Sciatic nerve (tissue), 2 donors: ENCODE results near the gene C20orf141. TPM values are rescaled to one million over a fixed set of nuclear protein-coding genes. Genes with fewer than 3 reads are reported as not detected.
"Not testable (repeated sequence)": the region's sequence is repeated elsewhere in the genome, so short reads cannot be mapped to it uniquely, and the experiment has no call there.

Experiments
- ATAC-seq: fragments of 200-7000 bp; cut with Tn5 transposase; one replicate; pipeline ENCODE4 v1.9.1; 2020; ENCODE audit warnings: mild to moderate bottlenecking, moderate library complexity
- DNase-seq: peaks from one replicate; pipeline ENCODE4 v3.0.0-alpha.2; 2020; ENCODE audit warnings: low spot score
- intact Hi-C: fragments of 100-400 bp; cut with DNase I; formaldehyde crosslinking; loops from one replicate; pipeline ENCODE4 v1.14.2; 2022
- total RNA-seq: library from RNA; stranded (reverse); fragmentation: NEBNext Ultra II Directional; extraction: Animal tissue kit (Norgen Biotek cat#: 25700); gene quantifications from one replicate; pipeline ENCODE4 v1.2.1, GENCODE V29; 2021
- donor health status: DM: no; HTN: no; CAD: no.
- donor health status: DM: no; HTN: no; CAD: no.

The C20orf141 gene
- total RNA-seq, 1 donor from 2014 or later, result not detected

DNA sequence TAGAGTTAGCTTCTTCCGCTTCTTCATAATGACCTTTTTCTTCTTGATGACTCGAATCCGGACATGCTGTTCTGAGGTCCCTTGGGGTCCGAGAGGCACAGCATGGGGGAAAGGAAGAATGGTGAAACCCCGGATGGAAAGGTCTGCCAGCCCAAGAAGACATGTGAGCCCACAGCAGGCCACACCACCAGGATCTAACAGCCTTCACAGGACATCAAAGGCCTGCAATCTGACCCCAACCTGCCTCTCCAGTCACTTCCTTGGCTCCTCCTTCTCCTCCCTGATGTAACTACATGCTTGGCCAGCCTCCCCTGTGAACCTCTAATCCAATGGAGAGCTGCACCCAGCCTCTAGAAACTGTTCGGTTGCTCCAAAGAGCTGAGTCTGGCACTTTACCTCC, 16.0 kb upstream of the C20orf141 start:
- ATAC-seq (peak; percentile 33), DNase-seq (no peak)
- intact Hi-C loops, result no loop called here

DNA sequence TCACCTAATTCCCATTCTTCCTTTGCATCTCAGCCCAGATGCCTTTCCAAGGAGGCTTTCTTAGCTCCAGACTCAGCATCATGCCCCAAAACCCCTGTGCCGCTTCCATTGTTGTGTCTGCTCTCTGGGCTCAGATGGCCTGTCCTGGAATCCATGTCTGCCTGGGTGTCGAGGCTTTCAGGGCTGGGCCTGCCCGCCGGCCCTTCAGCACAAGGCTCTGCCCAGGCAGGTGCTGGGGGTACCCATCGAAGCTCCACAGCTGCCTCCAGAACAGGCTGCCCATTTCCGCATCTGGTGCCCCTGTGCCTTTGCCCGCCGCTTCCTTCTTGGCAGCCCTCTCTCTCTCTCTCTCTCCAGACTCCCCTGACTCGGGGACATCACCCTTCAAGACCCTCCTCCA, 15.5 kb upstream of the C20orf141 start:
- DNase-seq (no peak), ATAC-seq (peak; percentile 13)
- intact Hi-C loops, result no loop called here

DNA sequence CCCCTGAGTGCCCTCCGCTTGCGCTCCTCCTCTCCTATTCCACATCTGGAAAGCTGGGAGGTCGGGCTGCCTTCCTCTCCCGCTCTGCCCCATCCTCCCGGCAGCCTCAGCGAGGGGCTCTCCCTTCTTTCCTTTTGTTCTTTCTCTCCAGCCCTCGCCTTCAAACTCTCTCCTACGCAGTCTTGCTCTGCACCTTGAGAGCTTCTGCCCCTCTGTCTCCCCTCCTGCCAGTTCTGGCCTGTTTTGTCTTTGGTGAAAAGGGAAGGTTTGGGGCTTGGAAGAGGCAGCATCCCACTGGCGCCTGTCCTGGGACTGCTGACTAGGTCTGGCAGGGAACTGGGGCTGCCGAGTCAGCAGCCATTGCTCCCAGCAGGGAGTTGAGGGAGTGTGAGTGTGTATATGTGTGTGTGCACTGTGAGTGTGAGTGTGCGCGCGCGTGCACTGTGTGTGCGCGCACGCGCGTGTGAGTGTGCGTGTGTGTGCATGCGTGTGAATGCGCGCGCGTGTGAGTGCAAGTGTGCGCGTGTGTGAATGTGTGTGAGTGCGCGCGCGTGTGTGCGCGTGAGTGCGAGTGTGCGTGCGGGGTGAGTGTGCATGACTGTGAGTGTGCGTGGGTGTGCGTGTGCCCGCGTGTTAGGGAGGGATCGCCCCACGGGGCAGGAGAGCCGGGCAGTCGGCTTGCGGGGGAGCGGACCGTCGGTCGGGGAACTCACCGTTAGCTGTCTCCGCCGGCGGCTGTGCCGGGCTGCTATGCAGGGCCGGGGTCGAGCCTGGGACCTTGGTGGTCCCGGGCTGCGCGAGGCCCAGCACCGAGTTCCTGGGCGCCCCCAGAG, 14.9 kb upstream of the C20orf141 start:
- no peak for DNase-seq
- peak; percentile 64 for ATAC-seq
- intact Hi-C loops, result no loop called here

DNA sequence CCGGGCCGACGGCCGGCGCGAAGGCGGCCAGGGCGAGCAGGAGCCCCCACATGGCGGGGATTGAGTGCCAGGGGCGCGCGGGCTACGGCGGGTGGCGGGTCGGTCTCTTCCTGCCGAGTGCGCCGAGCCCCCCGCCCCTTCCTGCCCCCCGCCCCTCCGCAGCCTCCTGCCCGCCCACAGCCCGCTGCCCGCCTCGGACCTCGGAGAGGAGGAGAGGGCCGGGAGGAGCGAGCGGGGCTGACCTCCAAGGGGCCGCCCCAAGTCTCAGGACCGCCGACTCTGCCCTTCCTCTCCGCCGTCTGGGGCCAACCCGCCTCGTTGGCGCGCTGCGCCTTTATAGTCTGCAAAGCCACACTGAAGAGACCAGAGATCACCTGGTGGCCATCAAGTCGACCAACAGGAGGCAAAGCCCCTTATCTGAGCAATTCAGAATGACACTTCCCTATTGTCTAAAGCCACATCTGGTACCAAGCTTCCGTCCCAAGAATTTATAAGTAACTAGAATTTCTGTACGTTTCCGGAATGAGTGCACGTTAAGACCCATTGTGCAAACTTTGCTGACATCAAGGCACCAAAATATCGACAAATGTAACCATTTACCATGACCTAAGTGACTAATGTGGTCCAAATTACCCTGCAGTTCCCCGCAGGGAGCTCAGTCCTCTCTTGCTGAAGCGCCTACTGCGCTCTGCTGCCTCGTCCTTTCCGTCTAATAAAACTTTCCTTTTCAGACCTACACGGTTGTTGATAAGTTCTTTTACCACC, 14.1 kb upstream of the C20orf141 start, which contains the start of gene CPXM1:
Gene CPXM1 (minus strand): TSS at position 107 of the 765 bp plus-strand sequence. CDS start 55 bp downstream, at position 52.
- no peak for ATAC-seq
- intact Hi-C loops, result no loop called here

DNA sequence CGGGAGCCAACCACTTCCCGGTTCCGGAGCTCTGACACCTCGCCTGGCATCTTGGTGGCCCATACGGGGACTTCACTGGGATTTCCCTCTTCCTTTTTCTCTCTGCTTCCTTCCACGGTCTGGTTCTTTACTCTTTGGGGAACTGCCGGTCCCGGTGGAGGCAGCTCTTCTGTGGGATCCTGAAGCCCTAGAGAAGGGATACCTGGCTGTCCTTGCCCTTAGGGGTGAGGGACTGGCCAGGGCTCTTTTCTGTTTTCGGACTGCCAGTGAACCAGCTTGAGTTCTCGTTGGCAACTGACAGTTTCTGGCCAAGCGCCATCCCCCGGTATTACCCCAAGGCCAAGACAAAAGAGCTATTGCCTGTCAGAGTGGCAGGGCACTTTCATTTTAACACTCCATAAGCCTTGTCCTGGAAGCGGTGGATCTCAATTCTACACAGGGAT, 13.5 kb upstream of the C20orf141 start:
- ATAC-seq (no peak), DNase-seq (no peak)
- intact Hi-C loops, result no loop called here

More for the DNA sequence above, 14.1 kb upstream of the C20orf141 start, which contains the start of gene CPXM1:
- no peak for DNase-seq

DNA sequence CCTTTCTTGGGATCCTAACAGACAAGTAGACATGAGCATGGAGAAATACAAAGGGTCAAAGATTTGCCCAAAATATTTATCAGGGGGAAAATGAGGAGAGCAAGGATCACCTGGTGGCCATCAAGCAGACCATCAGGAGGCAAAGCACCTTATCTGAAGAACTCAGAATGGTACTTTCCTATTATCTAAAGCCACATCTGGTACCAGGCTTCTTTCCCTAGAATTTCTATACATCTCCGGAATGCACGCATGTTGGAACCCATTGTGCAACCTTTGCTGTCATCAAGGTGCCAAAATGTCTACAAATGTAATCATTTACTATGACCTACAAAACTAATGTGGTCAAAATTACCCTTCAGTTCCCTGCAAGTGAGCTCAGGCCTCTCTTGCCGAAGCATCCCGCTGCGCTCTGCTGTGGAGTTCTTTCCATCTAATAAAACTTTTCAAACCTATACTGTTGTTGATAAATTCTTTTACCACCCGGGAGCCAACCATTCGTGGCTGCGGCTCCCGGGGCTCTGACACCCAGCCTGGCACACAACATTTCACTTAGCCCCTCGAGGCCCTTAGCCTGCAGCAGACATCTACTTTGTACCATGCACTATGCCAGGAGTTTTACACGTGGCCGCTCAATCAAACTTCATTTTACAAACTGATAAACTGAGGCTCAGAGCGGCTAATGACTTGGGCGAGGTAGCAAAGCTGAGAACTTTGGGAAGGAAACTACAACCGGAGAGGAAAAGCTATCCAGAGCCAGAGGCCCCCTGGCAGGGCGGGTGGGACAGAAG, 10.6 kb upstream of the C20orf141 start:
- no peak for ATAC-seq
- DNase-seq, result no peak
- intact Hi-C loops, result no loop called here

DNA sequence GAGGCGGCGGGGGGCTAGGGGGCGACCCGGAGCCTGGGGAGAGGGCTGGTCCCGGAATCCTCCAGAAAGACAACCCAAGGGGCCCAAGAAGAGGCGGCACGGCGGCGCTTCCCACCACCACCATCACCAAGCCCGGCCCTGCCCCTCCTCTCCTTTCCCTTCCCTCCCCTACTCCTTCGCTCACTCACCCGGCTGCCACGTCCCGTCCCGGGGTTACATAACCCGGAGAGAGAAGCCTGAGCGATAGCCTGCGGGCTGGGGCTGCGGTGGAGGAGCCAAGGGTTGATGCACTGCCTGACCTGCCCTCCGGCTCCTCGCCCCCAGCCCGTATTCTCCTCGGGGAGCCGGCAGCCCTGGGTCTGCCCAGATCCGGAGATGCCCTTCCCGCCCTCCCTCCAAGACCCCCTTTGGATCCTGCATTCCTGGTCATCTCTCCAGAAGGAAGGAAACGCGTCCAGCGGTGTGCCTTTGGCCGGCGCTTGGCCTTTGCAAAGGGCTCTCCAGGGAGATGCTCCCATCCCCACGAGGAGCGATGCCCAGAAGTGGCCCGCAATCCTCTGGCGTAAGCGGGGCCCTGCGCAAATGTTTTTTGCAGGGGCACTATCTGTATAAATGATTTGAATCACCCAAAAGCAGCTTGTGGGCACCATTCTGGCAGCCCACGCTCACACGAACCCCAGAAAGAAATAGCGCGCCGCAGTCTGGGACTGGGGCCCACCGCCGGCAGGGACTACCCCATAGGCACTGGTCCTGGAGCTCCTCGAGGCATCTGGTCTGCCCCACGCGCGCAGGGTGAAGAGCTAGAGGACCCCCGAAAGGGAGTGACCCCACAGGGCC, 9.7 kb upstream of the C20orf141 start:
- no peak for DNase-seq
- ATAC-seq, result peak; percentile 71
- intact Hi-C loops, result no loop called here

DNA sequence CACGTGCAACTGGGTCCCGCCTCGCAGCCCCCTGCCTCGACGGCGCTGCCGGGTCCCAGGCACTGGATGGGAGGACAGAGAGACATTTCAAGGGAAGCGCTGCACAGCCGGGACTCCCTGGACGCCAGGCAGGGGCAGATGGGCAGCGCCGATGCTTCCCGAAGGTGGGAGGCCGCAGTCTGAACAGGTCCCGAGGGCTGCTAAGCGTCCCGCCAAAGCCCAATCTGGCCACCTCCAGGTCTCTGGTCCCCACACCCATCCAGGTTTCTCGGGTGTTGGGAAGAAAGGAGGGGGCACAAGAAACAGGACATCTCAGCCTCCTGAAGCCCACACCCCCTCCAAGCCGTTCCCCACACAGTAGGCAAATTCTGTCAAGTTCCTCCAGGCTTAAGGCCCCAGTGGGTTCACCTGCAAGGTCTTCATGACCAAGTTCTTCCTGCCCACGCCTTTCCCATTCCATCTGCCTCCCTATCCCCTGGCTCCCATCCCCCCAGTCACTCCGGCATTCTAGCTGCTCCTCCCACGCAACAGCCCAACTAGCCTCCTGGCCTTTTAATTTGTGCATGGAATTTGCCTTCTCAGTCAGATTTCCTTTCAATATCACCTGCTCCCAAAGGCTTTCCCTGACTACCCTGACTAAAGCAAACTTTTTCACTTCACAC, 9.0 kb upstream of the C20orf141 start:
- DNase-seq, result no peak
- ATAC-seq, result peak; percentile 23
- intact Hi-C loops, result no loop called here

DNA sequence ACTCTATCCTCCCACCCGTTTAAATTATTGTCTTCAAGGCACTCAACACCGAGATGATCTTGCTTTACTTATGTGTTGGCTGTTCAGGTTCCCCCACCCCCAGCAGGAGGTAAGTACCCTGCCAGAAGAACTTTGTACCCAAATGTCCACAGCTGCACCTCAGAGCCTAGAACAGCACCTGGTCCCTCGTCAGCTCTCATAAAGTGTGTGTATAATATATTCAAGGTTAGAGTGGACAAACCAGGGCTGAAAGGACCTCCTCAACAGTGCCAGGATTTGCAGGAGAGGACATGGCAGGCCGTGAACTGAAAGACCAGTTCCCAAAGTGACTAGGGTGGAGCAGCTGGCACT, 8.5 kb upstream of the C20orf141 start:
- DNase-seq, result no peak
- intact Hi-C loops, result no loop called here
- no peak for ATAC-seq

DNA sequence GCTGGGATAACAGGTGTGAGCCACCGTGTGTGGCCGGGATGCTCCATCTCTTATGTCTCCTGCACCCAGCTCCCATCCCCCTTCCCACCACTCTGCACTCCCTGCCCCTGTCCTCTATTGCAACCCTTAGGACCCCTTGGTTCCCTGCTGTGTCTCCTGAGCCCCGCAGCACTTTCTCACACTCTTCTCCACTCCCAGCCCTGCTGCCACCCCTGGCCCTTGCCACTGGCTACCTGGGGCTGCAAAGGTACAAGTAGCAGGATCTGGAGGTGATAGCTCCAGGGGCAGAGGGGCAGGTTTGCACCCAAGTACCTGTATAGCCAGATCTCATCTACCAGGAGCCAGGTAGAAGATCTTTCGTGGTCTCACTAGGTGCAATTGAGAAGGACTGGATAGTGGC, 7.8 kb upstream of the C20orf141 start:
- DNase-seq (no peak), ATAC-seq (no peak)
- intact Hi-C loops, result no loop called here

DNA sequence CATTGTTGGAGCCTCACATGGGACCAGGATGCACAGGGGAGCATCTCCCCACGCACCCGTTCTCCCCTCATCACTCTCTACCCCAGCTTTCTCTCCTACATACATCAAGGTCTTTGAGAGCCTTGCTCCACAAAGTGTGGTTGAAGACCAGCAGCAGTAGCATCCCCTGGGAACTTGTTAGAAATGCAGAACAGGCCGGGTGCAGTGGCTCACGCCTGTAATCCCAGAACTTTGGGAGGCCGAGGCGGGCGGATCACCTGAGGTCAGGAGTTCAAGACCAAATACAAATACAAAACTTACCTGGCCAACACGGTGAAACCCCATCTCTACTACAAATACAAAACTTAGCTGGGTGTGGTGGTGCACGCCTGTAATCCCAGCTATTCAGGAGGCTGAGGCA, 6.9 kb upstream of the C20orf141 start:
- ATAC-seq, intact Hi-C loops, DNase-seq: not testable (repeated sequence)

DNA sequence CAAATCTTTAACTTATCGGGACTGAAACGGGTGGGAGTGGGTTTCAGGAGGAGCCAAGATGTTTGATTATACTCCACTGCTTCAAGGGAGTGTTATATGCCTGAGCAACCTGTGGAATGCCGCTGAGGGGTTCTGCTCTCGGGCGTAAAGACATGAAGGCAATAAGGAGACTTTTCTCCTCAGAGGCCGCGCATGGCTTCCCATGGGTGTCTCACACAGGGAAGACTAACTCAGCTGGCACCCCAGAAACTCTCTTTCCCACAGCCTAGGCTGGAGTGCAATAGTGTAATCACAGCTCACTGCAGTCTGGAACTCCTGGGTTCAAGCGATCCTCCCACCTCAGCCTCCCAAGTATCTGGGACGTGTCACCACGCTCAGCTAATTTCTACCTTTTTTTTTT, 5.1 kb upstream of the C20orf141 start:
- ATAC-seq (no peak), DNase-seq (no peak)
- intact Hi-C loops, result no loop called here

DNA sequence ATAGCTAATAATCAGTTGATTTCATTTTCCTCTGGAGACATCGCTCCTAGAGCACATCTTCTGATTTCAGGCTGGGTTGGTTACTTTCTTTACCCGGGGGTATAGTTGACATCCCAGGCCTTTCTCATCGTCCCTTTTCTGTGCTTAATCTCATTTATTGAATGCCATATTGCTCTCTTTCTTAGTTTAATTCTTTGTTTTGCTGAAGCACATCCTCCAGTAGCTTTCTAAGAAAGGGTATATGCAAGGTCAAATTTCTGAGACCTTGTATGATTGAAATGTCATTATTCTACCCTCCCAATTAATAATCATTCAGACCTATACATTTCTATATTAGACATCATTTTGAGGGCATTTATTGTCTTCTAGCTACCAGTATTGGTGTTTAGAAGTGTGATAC, 2.6 kb upstream of the C20orf141 start:
- intact Hi-C loops, result no loop called here
- ATAC-seq, result no peak
- no peak for DNase-seq

DNA sequence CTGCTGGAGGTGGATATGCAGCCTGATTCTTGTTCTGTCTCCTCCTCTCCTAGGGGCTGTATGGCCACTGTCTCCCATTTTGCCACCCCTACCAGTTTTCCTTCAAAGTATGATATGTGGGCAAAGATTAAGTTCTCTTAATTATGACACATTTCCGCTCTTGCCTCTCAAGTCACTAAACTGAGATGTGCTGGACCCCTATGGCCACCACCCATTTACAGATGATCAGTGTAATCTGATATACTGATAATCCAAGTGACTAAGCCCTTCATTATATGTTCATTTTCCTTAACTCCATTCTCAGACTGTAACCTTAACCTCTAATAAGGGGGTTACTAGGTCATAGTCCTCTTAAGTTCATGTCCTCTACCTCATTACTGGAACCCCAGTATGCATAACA, 711 bp upstream of the C20orf141 start:
- ATAC-seq, result no peak
- intact Hi-C loops, result no loop called here
- DNase-seq, result no peak

DNA sequence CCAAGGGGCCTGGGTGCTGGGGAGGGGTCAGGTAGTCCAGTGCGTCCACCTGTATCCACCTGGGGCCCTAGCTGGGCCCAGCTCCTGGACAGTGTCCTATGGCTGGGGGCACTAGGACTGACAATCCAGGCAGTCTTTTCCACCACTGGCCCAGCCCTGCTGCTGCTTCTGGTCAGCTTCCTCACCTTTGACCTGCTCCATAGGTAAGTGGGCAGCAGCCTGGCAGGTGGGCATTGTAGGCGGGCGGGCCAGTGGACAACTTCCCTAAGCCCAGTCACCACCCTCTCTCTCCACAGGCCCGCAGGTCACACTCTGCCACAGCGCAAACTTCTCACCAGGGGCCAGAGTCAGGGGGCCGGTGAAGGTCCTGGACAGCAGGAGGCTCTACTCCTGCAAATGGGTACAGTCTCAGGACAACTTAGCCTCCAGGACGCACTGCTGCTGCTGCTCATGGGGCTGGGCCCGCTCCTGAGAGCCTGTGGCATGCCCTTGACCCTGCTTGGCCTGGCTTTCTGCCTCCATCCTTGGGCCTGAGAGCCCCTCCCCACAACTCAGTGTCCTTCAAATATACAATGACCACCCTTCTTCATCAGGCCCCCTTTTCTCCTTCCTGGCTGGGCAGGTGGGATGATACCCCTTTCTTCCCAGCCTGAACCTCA, 584 bp downstream of the C20orf141 start:
- DNase-seq (no peak), ATAC-seq (no peak)
- intact Hi-C loops, result no loop called here

DNA sequence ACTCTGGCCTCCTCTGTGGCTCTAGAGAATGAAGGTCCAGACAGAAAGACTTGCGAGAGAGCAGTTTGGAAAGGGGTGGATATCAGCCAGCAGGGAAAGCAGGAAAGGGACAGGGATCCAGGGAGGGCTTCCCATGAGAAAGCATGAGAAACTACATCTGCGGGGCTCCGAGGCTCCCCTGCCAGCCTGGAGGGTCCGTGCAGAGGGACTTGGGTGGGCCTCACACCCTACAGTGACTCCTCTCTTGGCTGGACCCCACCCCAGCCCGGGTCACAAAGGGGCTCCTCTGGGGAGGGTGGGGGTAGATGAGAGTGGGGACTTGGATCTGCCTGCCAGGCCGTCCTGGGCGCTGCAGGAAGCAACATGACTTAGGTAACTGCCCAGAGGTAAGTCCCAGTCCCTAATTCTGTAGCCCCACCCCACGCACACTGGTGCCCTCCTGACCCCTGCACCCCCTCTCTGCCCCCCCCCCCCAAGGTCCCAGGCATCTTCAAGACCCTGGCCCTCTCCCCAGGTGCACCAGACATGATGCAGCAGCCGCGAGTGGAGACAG, 1.3 kb downstream of the C20orf141 start, which contains the start of gene TMEM239:
Gene TMEM239 (plus strand): TSS at position 335 of the 553 bp plus-strand sequence. CDS start 191 bp downstream, at position 526.
- DNase-seq (no peak), ATAC-seq (no peak)

More for the DNA sequence above, 1.3 kb downstream of the C20orf141 start, which contains the start of gene TMEM239:
- intact Hi-C loops, result no loop called here
